ENCODE results near the gene FRMD4A. TPM values are rescaled to one million over a fixed set of nuclear protein-coding genes. Genes with fewer than 3 reads are reported as not detected.

Gene FRMD4A
- total RNA-seq, 2 experiments from 2014 or later: 0.25 TPM; not detected in 1

- Mint-ChIP-seq H3K4me1 (peaks cover 21% of the 10 kb centered on the region), H3K27me3 (peaks cover 28% of the 10 kb centered on the region), H3K9me3 (peaks cover 8% of the 10 kb centered on the region), H3K27ac (no peak overlapping the region), H3K36me3 (ENCODE audit: low read depth) (no peaks in the 10 kb centered on the region), H3K4me3 (no peak overlapping the region)
- no peak for DNase-seq
- CTCF ChIA-PET: interaction anchor here (0.8 kb wide), 1 partner anchor 524 kb away, joined by 3 read pairs; no protein-coding TSS in a partner anchor
- POLR2A ChIA-PET: no interaction called here
Measured at GRCh38 chr10:14020037-14020664, 310.6 kb downstream of the FRMD4A start.

- ChIA-PET POLR2A (no interaction called here), CTCF (no interaction called here)
- no peak for DNase-seq
- Mint-ChIP-seq H3K9me3 (peaks cover 8% of the 10 kb centered on the region), H3K36me3 (ENCODE audit: low read depth) (no peaks in the 10 kb centered on the region), H3K27me3 (peaks cover 12% of the 10 kb centered on the region), H3K4me1 (peaks cover 11% of the 10 kb centered on the region), H3K27ac (no peak overlapping the region), H3K4me3 (no peak overlapping the region)
Measured at GRCh38 chr10:14017467-14017866, 313.3 kb downstream of the FRMD4A start.

GRCh38 chr10:14016931-14017333, 313.8 kb downstream of the FRMD4A start:
- Mint-ChIP-seq H3K27ac (no peak overlapping the region), H3K9me3 (peaks cover 8% of the 10 kb centered on the region), H3K36me3 (ENCODE audit: low read depth) (no peaks in the 10 kb centered on the region), H3K27me3 (peaks cover 8% of the 10 kb centered on the region), H3K4me1 (peaks cover 11% of the 10 kb centered on the region), H3K4me3 (no peak overlapping the region)
- ChIA-PET CTCF (no interaction called here), POLR2A (no interaction called here)
- no peak for DNase-seq

- peaks cover 7% of the 10 kb centered on the region for H3K27me3 Mint-ChIP-seq
- H3K4me1 Mint-ChIP-seq: peaks cover 11% of the 10 kb centered on the region
- no peak overlapping the region for H3K4me3 Mint-ChIP-seq
- H3K27ac Mint-ChIP-seq: no peak overlapping the region
- H3K36me3 Mint-ChIP-seq (ENCODE audit: low read depth): no peaks in the 10 kb centered on the region
- ChIA-PET POLR2A (no interaction called here), CTCF (no interaction called here)
- no peak for DNase-seq
- H3K9me3 Mint-ChIP-seq: peaks cover 8% of the 10 kb centered on the region
Measured at GRCh38 chr10:14016011-14016536, 314.6 kb downstream of the FRMD4A start.

- H3K4me3 Mint-ChIP-seq: no peak overlapping the region
- H3K36me3 Mint-ChIP-seq (ENCODE audit: low read depth): no peaks in the 10 kb centered on the region
- H3K27me3 Mint-ChIP-seq: peaks cover 7% of the 10 kb centered on the region
- no peak for DNase-seq
- H3K9me3 Mint-ChIP-seq: peaks cover 8% of the 10 kb centered on the region
- no peak overlapping the region for H3K27ac Mint-ChIP-seq
- peaks cover 21% of the 10 kb centered on the region for H3K4me1 Mint-ChIP-seq
- POLR2A ChIA-PET: no interaction called here
- CTCF ChIA-PET: no interaction called here
Measured at GRCh38 chr10:14014423-14014822, 316.3 kb downstream of the FRMD4A start.

GRCh38 chr10:14010769-14011574, 319.8 kb downstream of the FRMD4A start:
- H3K9me3 Mint-ChIP-seq: no peaks in the 10 kb centered on the region
- ChIA-PET CTCF (no interaction called here), POLR2A (no interaction called here)
- H3K27me3 Mint-ChIP-seq: peaks cover 12% of the 10 kb centered on the region
- H3K36me3 Mint-ChIP-seq (ENCODE audit: low read depth): no peaks in the 10 kb centered on the region
- H3K4me1 Mint-ChIP-seq: peaks cover 37% of the 10 kb centered on the region
- no peak overlapping the region for H3K27ac Mint-ChIP-seq
- no peak for DNase-seq
- H3K4me3 Mint-ChIP-seq: no peak overlapping the region

GRCh38 chr10:14010101-14010558, 320.6 kb downstream of the FRMD4A start:
- Mint-ChIP-seq H3K4me3 (peak overlapping the region; percentile 74), H3K36me3 (ENCODE audit: low read depth) (no peaks in the 10 kb centered on the region), H3K4me1 (peaks cover 35% of the 10 kb centered on the region), H3K9me3 (no peaks in the 10 kb centered on the region), H3K27ac (peak overlapping the region; percentile 92), H3K27me3 (peaks cover 8% of the 10 kb centered on the region)
- no peak for DNase-seq
- ChIA-PET POLR2A (interaction anchor here (1.0 kb wide), 1 partner anchor 175 kb away, joined by 4 read pairs; no protein-coding TSS in a partner anchor), CTCF (interaction anchor here (0.6 kb wide), 1 partner anchor 948 kb away, joined by 3 read pairs; no protein-coding TSS in a partner anchor)

GRCh38 chr10:14009371-14010100, 321.2 kb downstream of the FRMD4A start:
- Mint-ChIP-seq H3K36me3 (ENCODE audit: low read depth) (no peaks in the 10 kb centered on the region), H3K27me3 (peaks cover 8% of the 10 kb centered on the region), H3K4me1 (peaks cover 35% of the 10 kb centered on the region), H3K9me3 (no peaks in the 10 kb centered on the region), H3K4me3 (peak overlapping the region; percentile 74), H3K27ac (peak overlapping the region; percentile 92)
- ChIA-PET POLR2A (interaction anchor here (1.0 kb wide), 1 partner anchor 176 kb away, joined by 4 read pairs; no protein-coding TSS in a partner anchor), CTCF (interaction anchor here (0.6 kb wide), 2 partner anchors 327 to 947 kb away, joined by 3 read pairs; no protein-coding TSS in a partner anchor)
- DNase-seq: peak; percentile 67

GRCh38 chr10:14008740-14009080, 322.0 kb downstream of the FRMD4A start:
- H3K36me3 Mint-ChIP-seq (ENCODE audit: low read depth): no peaks in the 10 kb centered on the region
- POLR2A ChIA-PET: no interaction called here
- H3K27me3 Mint-ChIP-seq: peaks cover 8% of the 10 kb centered on the region
- peaks cover 43% of the 10 kb centered on the region for H3K4me1 Mint-ChIP-seq
- no peak for DNase-seq
- H3K9me3 Mint-ChIP-seq: no peaks in the 10 kb centered on the region
- CTCF ChIA-PET: no interaction called here
- H3K4me3 Mint-ChIP-seq: peak overlapping the region; percentile 74
- peak overlapping the region; percentile 92 for H3K27ac Mint-ChIP-seq

GRCh38 chr10:14004536-14004935, 326.2 kb downstream of the FRMD4A start:
- no peak for DNase-seq
- Mint-ChIP-seq H3K27me3 (peaks cover 8% of the 10 kb centered on the region), H3K4me1 (peaks cover 48% of the 10 kb centered on the region), H3K4me3 (no peak overlapping the region), H3K36me3 (ENCODE audit: low read depth) (no peaks in the 10 kb centered on the region), H3K27ac (no peak overlapping the region), H3K9me3 (peaks cover 4% of the 10 kb centered on the region)
- ChIA-PET CTCF (no interaction called here), POLR2A (no interaction called here)

GRCh38 chr10:14003517-14004184, 327.1 kb downstream of the FRMD4A start:
- peaks cover 8% of the 10 kb centered on the region for H3K27me3 Mint-ChIP-seq
- CTCF ChIA-PET: no interaction called here
- peaks cover 39% of the 10 kb centered on the region for H3K4me1 Mint-ChIP-seq
- peak; percentile 47 for DNase-seq
- H3K27ac Mint-ChIP-seq: peak overlapping the region; percentile 41
- H3K36me3 Mint-ChIP-seq (ENCODE audit: low read depth): no peaks in the 10 kb centered on the region
- H3K9me3 Mint-ChIP-seq: peaks cover 4% of the 10 kb centered on the region
- H3K4me3 Mint-ChIP-seq: no peak overlapping the region
- POLR2A ChIA-PET: no interaction called here

- H3K36me3 Mint-ChIP-seq (ENCODE audit: low read depth): no peaks in the 10 kb centered on the region
- DNase-seq: no peak
- peaks cover 4% of the 10 kb centered on the region for H3K9me3 Mint-ChIP-seq
- no peak overlapping the region for H3K4me3 Mint-ChIP-seq
- H3K27me3 Mint-ChIP-seq: no peaks in the 10 kb centered on the region
- H3K27ac Mint-ChIP-seq: no peak overlapping the region
- POLR2A ChIA-PET: no interaction called here
- CTCF ChIA-PET: interaction anchor here (1.1 kb wide), 1 partner anchor 10 kb away, joined by 3 read pairs; no protein-coding TSS in a partner anchor
- H3K4me1 Mint-ChIP-seq: peaks cover 22% of the 10 kb centered on the region
Measured at GRCh38 chr10:14001298-14002040, 329.3 kb downstream of the FRMD4A start.
